Stimulated activated naive CD4-positive, alpha-beta T cell treated with Interleukin-2 at 50 U/mL for 16 hours (primary cell): Measurements from ENCODE around the gene ATXN1.
"Not testable (repeated sequence)": the region's sequence is repeated elsewhere in the genome, so short reads cannot be mapped to it uniquely, and the experiment has no call there.

Experiments used
- DNase-seq: peaks from one replicate; lab custom pipeline; 2025; lab: John Stamatoyannopoulos, UW

Gene ATXN1

GRCh38 chr6:16639684-16640480, 121.4 kb downstream of the ATXN1 start:
- DNase-seq: no peak

GRCh38 chr6:16637635-16638034, 123.6 kb downstream of the ATXN1 start:
- no peak for DNase-seq

GRCh38 chr6:16635810-16636602, 125.3 kb downstream of the ATXN1 start:
- no peak for DNase-seq

- no peak for DNase-seq
These were observed 125.9 kb downstream of the ATXN1 start for GRCh38 chr6:16635291-16635809.

- no peak for DNase-seq
These were observed 126.4 kb downstream of the ATXN1 start for GRCh38 chr6:16634855-16635254.

GRCh38 chr6:16633961-16634360, 127.3 kb downstream of the ATXN1 start:
- no peak for DNase-seq

GRCh38 chr6:16633465-16633864, 127.8 kb downstream of the ATXN1 start:
- DNase-seq: no peak

- DNase-seq: no peak
These were observed 129.2 kb downstream of the ATXN1 start for GRCh38 chr6:16632101-16632500.

- DNase-seq: no peak
These were observed 131.1 kb downstream of the ATXN1 start for GRCh38 chr6:16630026-16630643.

- DNase-seq: not testable (repeated sequence)
These were observed 132.7 kb downstream of the ATXN1 start for GRCh38 chr6:16628580-16628979.

- DNase-seq: no peak
These were observed 134.6 kb downstream of the ATXN1 start for GRCh38 chr6:16626650-16627049.

- DNase-seq: no peak
These were observed 135.7 kb downstream of the ATXN1 start for GRCh38 chr6:16625291-16626265.

GRCh38 chr6:16624636-16625290, 136.5 kb downstream of the ATXN1 start:
- no peak for DNase-seq

- DNase-seq: no peak
These were observed 137.5 kb downstream of the ATXN1 start for GRCh38 chr6:16623731-16624130.

- DNase-seq: no peak
These were observed 138.1 kb downstream of the ATXN1 start for GRCh38 chr6:16623029-16623653.

- no peak for DNase-seq
These were observed 139.1 kb downstream of the ATXN1 start for GRCh38 chr6:16622193-16622592.

GRCh38 chr6:16621002-16621401, 140.3 kb downstream of the ATXN1 start:
- DNase-seq: no peak

- DNase-seq: no peak
These were observed 141.5 kb downstream of the ATXN1 start for GRCh38 chr6:16619777-16620176.

GRCh38 chr6:16618962-16619361, 142.3 kb downstream of the ATXN1 start:
- DNase-seq: no peak

- not testable (repeated sequence) for DNase-seq
These were observed 146.0 kb downstream of the ATXN1 start for GRCh38 chr6:16615215-16615614.
